HG02938 (cell line): Measurements from ENCODE around the gene PRRC2B.

Experiments
- ATAC-seq: cut with Tn5 transposase; IDR thresholded peaks from one replicate; pipeline ENCODE4 v1.9.1; 2021; ENCODE audit warnings: mild to moderate bottlenecking, moderate library complexity; ENCODE audit not compliant: unreplicated experiment

Gene PRRC2B

DNA sequence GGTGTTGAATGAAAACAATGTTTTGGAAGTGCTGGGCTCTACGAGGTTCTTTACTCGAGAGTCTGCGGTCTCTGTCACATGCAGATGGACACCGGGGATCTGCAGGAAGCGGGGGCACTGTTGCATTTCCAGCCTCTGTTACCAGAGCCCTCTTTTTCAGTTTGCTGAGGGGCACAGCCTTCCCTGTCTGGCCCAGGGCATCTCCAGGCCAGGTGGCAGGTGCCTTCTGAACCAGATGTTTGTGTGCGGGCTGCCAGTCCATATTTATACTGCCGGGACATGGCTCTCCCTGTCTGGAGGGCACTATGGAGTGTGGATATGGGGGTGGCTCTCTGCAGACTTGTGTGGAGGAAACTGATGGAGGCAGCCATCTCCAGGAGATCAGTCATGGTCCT lies 90.2 kb downstream of the PRRC2B start:
- ATAC-seq = no peak

- no peak for ATAC-seq
These were observed 90.8 kb downstream of the PRRC2B start for GRCh38 chr9:131484560-131485185.

GRCh38 chr9:131485206-131485605 lies 91.3 kb downstream of the PRRC2B start:
- ATAC-seq = no peak

DNA sequence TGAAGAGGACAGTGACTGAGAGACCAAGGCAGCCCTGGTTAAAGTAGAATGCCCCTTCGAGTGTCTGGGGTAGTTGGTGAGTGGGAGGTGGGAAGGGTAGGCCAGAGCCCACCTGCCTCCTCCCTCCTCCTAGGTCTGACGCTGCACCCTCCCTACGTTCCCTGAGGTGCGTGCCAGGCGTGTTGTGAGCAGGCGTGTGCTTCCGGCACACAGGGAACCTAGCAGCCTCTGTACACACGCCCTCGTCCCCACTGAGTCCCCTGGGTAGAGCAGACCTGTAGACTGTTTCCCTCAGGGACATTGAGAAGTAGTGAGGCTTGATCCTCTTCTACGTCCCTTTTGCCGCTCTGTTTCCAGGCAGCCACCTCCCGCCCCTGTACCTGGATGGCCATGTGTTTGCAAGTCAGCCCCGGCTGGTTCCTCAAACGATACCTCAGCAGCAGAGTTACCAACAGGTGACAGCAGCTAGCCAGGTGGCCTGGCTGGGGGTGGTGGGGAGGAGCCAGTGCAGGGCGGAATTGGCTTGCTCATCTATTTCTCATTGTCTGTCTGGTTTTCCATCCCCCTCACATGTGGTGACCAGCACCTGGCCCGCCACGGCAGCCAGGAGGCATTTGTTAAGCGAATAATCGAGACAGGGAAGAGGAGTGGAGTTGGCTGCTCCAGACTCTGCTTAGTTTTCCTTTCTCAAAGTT lies 92.0 kb downstream of the PRRC2B start:
- ATAC-seq = no peak

DNA sequence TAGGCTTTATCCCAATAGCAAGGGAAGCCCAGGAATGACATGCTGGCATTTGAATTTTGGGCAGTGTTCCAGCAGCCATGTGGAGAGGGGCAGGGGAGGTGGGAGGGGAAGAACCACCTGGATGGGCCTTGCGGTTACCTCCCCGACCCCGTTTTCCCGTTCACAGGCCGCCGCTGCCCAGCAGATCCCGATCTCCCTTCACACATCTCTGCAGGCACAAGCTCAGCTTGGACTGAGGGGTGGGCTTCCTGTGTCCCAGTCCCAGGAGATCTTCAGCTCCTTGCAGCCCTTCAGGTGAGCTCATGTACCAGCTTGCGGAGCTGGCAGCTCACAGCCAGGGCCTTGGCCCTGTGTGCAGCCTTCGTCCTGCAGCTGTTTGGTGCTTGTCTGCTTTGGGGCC lies 93.1 kb downstream of the PRRC2B start:
- ATAC-seq = no peak

DNA sequence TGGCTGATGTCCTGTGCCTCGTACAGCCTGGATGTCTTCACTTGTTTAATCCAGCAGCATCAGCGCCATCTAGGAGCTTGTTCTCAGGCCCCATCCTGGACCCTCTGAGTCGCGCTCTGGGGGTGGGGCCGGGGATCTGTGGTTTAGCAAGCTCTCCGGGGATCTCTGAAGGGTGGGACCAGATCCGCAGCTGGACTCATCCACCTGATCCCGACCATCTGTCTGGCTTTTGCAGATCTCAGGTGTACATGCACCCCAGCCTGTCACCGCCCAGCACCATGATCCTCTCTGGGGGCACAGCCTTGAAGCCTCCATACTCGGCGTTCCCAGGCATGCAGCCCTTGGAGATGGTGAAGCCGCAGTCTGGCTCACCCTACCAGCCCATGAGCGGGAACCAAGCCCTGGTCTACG lies 93.7 kb downstream of the PRRC2B start:
- ATAC-seq = no peak

- no peak for ATAC-seq
These were observed 96.6 kb downstream of the PRRC2B start for GRCh38 chr9:131490514-131490913.

- ATAC-seq = no peak
These were observed 97.3 kb downstream of the PRRC2B start for GRCh38 chr9:131491001-131491710.

DNA sequence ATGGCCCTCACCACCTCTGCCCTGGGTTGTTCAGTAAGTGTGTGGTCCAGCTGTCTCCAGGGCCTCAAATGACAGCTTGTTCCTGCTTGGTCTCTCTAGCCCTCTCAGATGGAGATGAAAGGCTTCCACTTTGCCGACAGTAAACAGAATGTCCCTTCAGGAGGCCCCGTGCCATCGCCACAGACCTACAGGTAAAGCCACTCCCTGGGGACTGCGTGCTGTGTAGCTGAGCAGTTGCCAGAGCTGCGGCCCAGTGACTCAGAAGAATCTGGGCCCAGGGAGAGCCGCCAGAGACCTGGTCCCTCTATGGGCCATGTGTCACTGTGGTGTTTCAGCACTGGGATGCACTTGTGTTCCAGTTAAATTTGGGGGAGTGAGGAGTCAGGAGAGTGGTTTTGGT lies 98.2 kb downstream of the PRRC2B start:
- ATAC-seq = no peak

GRCh38 chr9:131494296-131494870 lies 100.5 kb downstream of the PRRC2B start:
- ATAC-seq = no peak

DNA sequence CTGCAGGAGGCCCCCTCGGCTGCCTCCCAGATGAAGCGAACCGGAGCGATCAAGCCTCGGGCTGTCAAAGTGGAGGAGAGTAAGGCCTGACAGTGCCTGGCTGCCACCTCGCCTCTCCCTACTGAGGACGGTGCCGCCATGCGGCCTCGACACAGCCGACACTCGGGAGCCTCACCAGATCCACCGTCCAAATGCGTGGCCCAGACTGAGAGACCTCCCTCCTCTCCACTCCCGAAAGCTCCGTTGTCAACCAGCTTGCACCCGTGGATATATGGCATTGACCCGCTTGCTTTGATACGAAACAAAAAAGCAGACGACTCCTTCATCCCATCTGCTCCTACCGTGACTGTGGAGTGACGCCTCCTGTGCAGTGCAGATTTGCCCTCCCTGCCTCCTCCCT lies 101.9 kb downstream of the PRRC2B start:
- no peak for ATAC-seq

- no peak for ATAC-seq
These were observed 103.0 kb downstream of the PRRC2B start for GRCh38 chr9:131496844-131497405.

GRCh38 chr9:131499254-131499767 lies 105.4 kb downstream of the PRRC2B start:
- ATAC-seq = no peak

DNA sequence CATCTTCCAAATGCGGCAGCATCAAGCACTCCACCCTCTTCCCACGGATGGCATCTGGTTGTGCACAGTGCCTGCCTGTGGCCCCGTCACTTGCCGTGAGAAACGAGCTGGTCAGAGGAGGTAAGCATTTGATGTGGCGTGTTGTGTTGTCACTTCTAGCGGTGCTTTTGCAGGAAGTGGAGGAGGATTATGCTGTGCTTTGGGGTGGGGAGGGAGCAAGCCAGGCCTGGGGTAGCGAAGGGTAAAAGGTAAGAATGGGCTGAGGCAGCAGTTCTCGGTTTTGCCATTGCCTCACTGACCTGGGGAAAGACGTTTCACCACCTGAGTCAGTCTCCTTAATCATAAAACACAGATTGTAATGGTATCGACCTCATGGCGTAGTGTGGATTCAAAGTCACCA lies 106.5 kb downstream of the PRRC2B start:
- ATAC-seq = no peak

- ATAC-seq = no peak
These were observed 107.2 kb downstream of the PRRC2B start for GRCh38 chr9:131500939-131501541.

DNA sequence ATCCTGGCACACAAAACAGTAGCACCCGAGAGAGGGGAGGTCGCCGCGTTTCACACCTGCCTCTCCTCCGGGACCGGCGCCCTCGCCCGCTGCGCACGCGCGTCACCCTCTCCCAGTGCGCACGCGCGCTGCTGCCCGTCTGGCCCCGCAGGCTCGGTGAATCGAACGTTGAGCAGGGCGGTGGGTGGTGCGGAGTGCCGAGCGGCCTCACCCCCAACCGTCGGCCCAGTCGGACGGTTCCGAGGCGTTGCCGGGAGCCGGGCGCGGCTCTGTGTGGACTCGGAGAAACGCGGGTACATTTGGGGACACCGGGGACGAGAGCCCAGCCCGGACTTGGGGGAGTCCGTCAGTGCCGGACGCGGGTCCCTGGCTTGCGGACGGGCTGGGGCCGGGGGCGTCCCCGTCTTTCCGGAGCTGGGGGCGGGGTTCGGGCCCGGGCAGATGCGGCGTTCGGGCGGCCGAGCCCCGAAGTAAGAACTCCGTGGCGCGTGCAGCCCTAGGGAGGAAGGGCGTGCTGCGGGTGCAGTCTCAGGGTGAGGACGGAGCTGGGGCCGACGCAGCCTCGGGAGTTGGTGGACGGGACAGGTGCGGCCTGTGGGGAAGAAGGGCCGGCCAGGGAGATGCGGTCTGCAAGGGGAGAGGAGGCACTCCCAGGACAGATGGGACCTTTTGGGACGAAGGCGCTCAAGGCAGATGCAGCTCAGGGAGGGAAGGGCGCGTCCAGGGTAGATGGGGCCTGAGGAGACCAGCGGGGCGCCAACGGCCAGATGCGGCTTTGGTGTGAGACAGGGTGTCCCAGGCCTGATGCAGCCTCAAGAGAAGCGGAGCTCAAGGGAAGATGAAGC lies 109.1 kb downstream of the PRRC2B start, which contains the start of gene POMT1:
Gene POMT1 (plus strand): TSS at position 138 of the 845 bp plus-strand sequence. CDS start 1,301 bp downstream, outside the sequence.
- no peak for ATAC-seq

DNA sequence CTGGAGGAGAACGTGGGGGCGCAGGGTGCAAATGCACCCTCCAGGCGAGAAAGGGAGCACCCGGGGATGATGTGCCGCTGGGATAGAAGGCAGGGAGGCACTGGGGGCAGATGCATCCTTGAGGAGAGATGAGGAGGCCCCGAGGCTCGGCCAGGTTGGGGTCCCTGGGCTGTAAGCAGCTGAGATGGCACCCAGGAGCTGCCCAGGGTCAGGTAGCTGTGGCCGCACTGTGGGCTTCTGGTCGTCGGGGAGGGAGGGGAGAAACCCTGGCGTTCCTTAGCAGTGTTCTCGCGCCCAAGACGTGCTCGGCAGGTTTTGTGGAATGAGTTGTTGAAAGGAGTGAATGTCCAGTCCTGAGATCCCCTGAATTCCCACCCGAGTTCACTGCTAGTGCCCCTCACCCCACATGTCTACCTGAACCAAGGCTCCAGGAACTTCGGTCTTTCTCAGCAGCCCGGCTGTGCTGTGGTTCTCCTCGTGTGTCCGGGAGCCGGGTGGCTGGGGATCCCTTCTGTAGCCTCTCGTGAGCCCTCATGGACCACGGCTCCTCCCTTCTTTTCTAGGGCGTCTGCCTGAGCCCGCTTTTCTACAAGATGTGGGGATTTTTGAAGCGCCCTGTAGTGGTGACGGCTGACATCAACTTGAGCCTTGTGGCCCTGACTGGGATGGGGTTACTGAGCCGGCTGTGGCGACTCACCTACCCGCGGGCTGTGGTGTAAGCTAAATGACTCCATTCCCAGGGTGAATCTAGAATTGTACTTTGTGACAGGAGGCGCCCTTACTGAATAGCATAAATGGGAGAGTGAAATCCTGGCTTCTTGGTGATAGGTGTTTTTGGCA lies 110.0 kb downstream of the PRRC2B start:
- no peak for ATAC-seq

- no peak for ATAC-seq
These were observed 111.1 kb downstream of the PRRC2B start for GRCh38 chr9:131505012-131505411.

- no peak for ATAC-seq
These were observed 117.5 kb downstream of the PRRC2B start for GRCh38 chr9:131511416-131511815.
